ENCODE results near the gene RNASEL.

DNA sequence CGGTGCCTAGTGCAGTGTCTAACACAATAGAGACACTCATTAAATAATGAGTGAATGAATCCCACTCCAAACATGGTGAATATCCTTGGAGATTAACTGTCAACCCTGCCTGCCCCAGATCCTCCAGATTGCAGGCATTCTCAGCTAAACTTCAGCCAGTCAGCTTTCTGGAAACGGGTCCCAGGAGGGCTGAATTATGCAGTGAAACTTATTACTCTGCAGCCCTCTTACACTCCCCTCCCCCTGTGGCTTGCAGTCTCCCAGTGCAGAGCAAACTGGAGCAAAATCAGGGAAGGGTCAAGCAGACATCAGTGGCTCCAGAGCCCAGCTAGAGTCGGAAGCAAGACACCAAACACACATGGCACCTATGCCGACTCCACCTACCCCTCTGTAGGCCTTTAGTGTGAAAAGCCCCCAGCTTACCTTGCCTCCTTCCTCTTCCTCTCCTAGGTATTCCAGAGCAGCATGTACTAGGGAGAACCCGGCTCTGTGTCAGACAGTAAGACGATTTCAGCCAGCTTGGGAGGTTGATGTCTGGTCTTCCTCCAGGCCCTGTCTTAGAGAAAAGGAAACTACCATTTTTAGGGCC lies 21.6 kb upstream of the RNASEL start:
- TF ChIP-seq SIN3A (IDR thresholded peaks at IDR 0.05; ENCODE audit: borderline replicate concordance, insufficient read depth, low read length) (no peak), POLR2AphosphoS5 (IDR thresholded peaks at IDR 0.05; ENCODE audit: low read depth, low read length) (no peak), TAF1 (IDR thresholded peaks at IDR 0.05; ENCODE audit: borderline replicate concordance, insufficient read depth, low read length) (no peak), FOXP2 (optimal IDR thresholded peaks at IDR 0.05; ENCODE audit: borderline replicate concordance, extremely low read depth, extremely low read length, insufficient read depth) (no peak)
- TF ChIP-seq, protein P1, sequence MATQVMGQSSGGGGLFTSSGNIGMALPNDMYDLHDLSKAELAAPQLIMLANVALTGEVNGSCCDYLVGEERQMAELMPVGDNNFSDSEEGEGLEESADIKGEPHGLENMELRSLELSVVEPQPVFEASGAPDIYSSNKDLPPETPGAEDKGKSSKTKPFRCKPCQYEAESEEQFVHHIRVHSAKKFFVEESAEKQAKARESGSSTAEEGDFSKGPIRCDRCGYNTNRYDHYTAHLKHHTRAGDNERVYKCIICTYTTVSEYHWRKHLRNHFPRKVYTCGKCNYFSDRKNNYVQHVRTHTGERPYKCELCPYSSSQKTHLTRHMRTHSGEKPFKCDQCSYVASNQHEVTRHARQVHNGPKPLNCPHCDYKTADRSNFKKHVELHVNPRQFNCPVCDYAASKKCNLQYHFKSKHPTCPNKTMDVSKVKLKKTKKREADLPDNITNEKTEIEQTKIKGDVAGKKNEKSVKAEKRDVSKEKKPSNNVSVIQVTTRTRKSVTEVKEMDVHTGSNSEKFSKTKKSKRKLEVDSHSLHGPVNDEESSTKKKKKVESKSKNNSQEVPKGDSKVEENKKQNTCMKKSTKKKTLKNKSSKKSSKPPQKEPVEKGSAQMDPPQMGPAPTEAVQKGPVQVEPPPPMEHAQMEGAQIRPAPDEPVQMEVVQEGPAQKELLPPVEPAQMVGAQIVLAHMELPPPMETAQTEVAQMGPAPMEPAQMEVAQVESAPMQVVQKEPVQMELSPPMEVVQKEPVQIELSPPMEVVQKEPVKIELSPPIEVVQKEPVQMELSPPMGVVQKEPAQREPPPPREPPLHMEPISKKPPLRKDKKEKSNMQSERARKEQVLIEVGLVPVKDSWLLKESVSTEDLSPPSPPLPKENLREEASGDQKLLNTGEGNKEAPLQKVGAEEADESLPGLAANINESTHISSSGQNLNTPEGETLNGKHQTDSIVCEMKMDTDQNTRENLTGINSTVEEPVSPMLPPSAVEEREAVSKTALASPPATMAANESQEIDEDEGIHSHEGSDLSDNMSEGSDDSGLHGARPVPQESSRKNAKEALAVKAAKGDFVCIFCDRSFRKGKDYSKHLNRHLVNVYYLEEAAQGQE (IDR thresholded peaks at IDR 0.05; ENCODE audit: insufficient read depth in 1 of 2, low read depth in 2 of 2, low read length in 2 of 2) = no peak
